ENCODE data around the gene CLCA2. TPM values are rescaled to one million over a fixed set of nuclear protein-coding genes. Genes with fewer than 3 reads are reported as not detected.

Gene CLCA2
- polyA plus RNA-seq, 3 donors = not detected

DNA sequence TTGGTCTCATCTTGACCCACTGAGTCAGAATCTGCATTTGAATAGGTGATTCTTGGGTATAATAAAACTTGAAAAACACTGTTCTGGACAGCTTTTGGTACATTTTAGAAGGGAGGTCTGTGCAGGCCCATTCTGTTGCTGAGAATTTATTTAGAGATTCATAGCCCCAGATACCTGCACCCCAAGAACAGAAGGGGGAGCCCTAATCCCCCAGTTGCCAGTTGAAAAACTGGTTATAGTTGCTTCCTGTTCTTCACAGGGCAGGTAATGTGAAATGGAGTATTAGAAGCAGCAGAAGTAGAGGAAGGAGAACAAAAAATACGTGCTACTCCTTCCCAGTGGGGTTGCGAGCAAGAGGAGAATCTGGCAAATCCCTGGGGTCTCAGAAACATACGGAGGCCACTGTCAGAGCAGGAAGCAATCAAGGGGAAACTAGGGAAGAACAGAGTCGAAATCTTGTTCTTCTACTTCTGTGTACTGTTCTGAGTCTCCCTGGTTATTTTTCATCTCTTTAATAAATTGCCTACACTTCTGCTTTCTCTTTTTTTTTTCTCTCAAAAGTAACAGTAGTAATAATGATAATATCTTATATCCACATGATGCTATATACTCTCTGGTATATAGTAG lies 4.6 kb upstream of the CLCA2 start:
- Histone ChIP-seq H3K4me3 (replicated peaks in 1 of 3; ENCODE audit: low read depth in 2 of 3, low read length in 3 of 3) (peak overlapping the region in 1 of 3 experiments; percentile 35), H3K9ac (ENCODE audit: insufficient read depth, low read length, poor library complexity, severe bottlenecking) (no peak overlapping the region)

GRCh38 chr1:86421601-86422280 lies 2.2 kb upstream of the CLCA2 start:
- H3K4me3 Mint-ChIP-seq = peak overlapping the region in 1 of 2 donors; percentile 20
- H3K4me1 Mint-ChIP-seq = peaks cover 7% of the 10 kb centered on the region
- no peak overlapping the region for H3K27ac Mint-ChIP-seq
- no peak overlapping the region for H3K4me3 ChIP-seq (replicated peaks in 1 of 3; ENCODE audit: low read depth in 2 of 3, low read length in 3 of 3)
- peaks cover 0 to 5% of the 10 kb centered on the region in 2 donors for H3K4me1 ChIP-seq (ENCODE audit: control insufficient read depth in 1 of 2, insufficient read depth in 2 of 2, low read length in 2 of 2)
- no peaks in the 10 kb centered on the region for H3K9me3 ChIP-seq (replicated peaks in 1 of 2; ENCODE audit: control insufficient read depth in 1 of 2, insufficient read depth in 1 of 2, low read length in 2 of 2)
- no peaks in the 10 kb centered on the region for H3K36me3 Mint-ChIP-seq
- H3K36me3 ChIP-seq (replicated peaks in 1 of 2; ENCODE audit: control insufficient read depth in 1 of 2, insufficient read depth in 2 of 2, low read length in 2 of 2) = no peaks in the 10 kb centered on the region
- TF ChIP-seq, protein P1, sequence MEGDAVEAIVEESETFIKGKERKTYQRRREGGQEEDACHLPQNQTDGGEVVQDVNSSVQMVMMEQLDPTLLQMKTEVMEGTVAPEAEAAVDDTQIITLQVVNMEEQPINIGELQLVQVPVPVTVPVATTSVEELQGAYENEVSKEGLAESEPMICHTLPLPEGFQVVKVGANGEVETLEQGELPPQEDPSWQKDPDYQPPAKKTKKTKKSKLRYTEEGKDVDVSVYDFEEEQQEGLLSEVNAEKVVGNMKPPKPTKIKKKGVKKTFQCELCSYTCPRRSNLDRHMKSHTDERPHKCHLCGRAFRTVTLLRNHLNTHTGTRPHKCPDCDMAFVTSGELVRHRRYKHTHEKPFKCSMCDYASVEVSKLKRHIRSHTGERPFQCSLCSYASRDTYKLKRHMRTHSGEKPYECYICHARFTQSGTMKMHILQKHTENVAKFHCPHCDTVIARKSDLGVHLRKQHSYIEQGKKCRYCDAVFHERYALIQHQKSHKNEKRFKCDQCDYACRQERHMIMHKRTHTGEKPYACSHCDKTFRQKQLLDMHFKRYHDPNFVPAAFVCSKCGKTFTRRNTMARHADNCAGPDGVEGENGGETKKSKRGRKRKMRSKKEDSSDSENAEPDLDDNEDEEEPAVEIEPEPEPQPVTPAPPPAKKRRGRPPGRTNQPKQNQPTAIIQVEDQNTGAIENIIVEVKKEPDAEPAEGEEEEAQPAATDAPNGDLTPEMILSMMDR (IDR thresholded peaks at IDR 0.05) = no peak
- whole genome bisulfite sequencing (ENCODE audit: insufficient coverage) = 97% methylated on average over 4 of the region's 7 CpGs
- H3K79me2 ChIP-seq (ENCODE audit: insufficient read depth, low read length) = no peaks in the 10 kb centered on the region
- no peaks in the 10 kb centered on the region for H3K27me3 ChIP-seq (ENCODE audit: control insufficient read depth in 2 of 2, insufficient read depth in 2 of 2, low read length in 2 of 2)
- intact Hi-C loops (cut with micrococcal nuclease) = no loop called here
- DNase-seq = no peak
- no peak overlapping the region for H3K27ac ChIP-seq (ENCODE audit: low read depth in 1 of 2, low read length in 2 of 2)
- H3K4me2 ChIP-seq (replicated peaks; ENCODE audit: extremely low read depth, low read length, poor library complexity, severe bottlenecking) = no peak overlapping the region
- H3K9me3 Mint-ChIP-seq = peaks cover 0 to 1% (median 0%) of the 10 kb centered on the region in 7 donors
- peaks cover 0 to 4% (median 0%) of the 10 kb centered on the region in 3 donors for H3K27me3 Mint-ChIP-seq (ENCODE audit: low read depth in 3 of 3)
- H3K9ac ChIP-seq (ENCODE audit: insufficient read depth, low read length, poor library complexity, severe bottlenecking) = no peak overlapping the region
- H2AFZ ChIP-seq (ENCODE audit: insufficient read depth, low read depth, low read length, poor library complexity, severe bottlenecking) = no peak overlapping the region
- no peaks in the 10 kb centered on the region for H4K20me1 ChIP-seq (ENCODE audit: insufficient read depth, low read length)

More for the DNA sequence above, 4.6 kb upstream of the CLCA2 start:
- H3K36me3 ChIP-seq (replicated peaks in 1 of 2; ENCODE audit: control insufficient read depth in 1 of 2, insufficient read depth in 2 of 2, low read length in 2 of 2) = no peaks in the 10 kb centered on the region
- H3K27ac Mint-ChIP-seq = peak overlapping the region in 2 of 7 donors; percentile 14 to 85
- H3K9me3 ChIP-seq (replicated peaks in 1 of 2; ENCODE audit: control insufficient read depth in 1 of 2, insufficient read depth in 1 of 2, low read length in 2 of 2) = no peaks in the 10 kb centered on the region
- intact Hi-C loops (cut with micrococcal nuclease) = no loop called here
- H3K27ac ChIP-seq (ENCODE audit: low read depth in 1 of 2, low read length in 2 of 2) = no peak overlapping the region
- H3K4me3 Mint-ChIP-seq = peak overlapping the region; percentile 67 to 88
- DNase-seq = peak; percentile 27 to 46 (median 33)
- H3K4me1 Mint-ChIP-seq = peaks cover 7% of the 10 kb centered on the region
- no peaks in the 10 kb centered on the region for H3K36me3 Mint-ChIP-seq
- H3K27me3 ChIP-seq (ENCODE audit: control insufficient read depth in 2 of 2, insufficient read depth in 2 of 2, low read length in 2 of 2) = no peaks in the 10 kb centered on the region
- peak overlapping the region; percentile 55 for H2AFZ ChIP-seq (ENCODE audit: insufficient read depth, low read depth, low read length, poor library complexity, severe bottlenecking)
- peaks cover 0 to 4% (median 0%) of the 10 kb centered on the region in 3 donors for H3K27me3 Mint-ChIP-seq (ENCODE audit: low read depth in 3 of 3)
- no peaks in the 10 kb centered on the region for H4K20me1 ChIP-seq (ENCODE audit: insufficient read depth, low read length)
- H3K9me3 Mint-ChIP-seq = peaks cover 0 to 2% (median 0%) of the 10 kb centered on the region in 7 donors
- H3K4me2 ChIP-seq (replicated peaks; ENCODE audit: extremely low read depth, low read length, poor library complexity, severe bottlenecking) = peak overlapping the region; percentile 56
- H3K4me1 ChIP-seq (ENCODE audit: control insufficient read depth in 1 of 2, insufficient read depth in 2 of 2, low read length in 2 of 2) = peaks cover 0 to 5% of the 10 kb centered on the region in 2 donors
- WGBS (ENCODE audit: insufficient coverage) = 0% methylated on average over 3 of the region's 4 CpGs
- no peaks in the 10 kb centered on the region for H3K79me2 ChIP-seq (ENCODE audit: insufficient read depth, low read length)
- TF ChIP-seq, protein P1 (IDR thresholded peaks at IDR 0.05) = peak; percentile 64

Measured in CD14-positive monocyte (primary cell).